ENCODE measurements around the gene CATSPERZ. TPM values are rescaled to one million over a fixed set of nuclear protein-coding genes. Genes with fewer than 3 reads are reported as not detected.

Gene CATSPERZ
- total and polyA plus RNA-seq, 10 donors = 0.09 to 0.48 TPM; not detected in 8

DNA sequence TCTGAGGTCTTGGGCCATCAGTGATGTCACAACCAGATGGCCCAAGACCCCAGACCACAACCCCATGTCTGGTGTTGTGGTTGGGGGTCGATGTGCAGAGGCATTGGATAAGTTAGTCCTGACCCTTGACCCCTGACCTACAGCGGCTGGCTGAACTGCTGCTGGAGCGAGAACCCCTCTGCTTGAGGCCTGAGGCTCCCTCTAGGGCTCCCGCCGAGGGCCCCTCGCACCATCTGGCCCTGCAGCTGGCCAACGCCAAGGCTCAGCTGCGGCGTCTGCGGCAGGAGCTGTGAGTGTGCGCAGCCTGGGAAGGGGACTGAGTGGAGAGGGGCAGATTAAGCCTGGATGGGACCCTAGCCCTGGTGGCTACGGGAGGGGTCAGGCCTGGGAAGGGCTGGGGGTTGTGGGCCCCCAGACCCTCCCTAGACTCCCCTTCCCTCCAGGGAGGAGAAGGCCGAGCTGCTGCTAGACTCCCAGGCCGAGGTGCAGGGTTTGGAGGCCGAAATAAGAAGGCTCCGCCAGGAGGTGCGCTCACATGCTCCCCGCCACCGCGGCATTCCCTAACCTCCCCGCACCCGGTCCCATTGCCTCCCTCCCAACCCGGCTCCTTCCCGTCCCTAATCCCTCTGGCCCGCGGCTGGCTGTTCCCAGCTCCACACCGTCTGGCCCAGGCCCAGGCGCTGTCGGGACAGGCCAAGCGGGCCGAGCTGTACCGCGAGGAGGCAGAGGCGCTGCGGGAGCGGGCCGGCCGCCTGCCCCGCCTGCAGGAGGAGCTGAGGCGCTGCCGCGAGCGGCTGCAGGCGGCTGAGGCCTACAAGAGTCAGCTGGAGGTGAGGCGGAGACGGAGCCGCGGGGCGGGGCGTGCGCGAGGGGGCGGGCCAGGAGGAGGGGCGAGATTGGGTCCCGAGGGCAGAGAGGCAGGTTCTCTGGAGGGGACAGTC is 42.0 kb downstream of the CATSPERZ start:
- intact Hi-C loops (cut with DNase I; ENCODE audit: low total_unique reads) = no loop called here
- H3K9me3 ChIP-seq = no peaks in the 10 kb centered on the region
- DNase-seq = peak; percentile 97
- H3K36me3 ChIP-seq = peaks cover 0 to 51% (median 22%) of the 10 kb centered on the region in 6 donors
- peaks cover 22 to 95% (median 47%) of the 10 kb centered on the region in 6 donors for H3K4me1 ChIP-seq
- H3K27me3 ChIP-seq (replicated peaks in 1 of 7) = peaks cover 0 to 5% (median 0%) of the 10 kb centered on the region in 7 donors
- H3K27ac ChIP-seq = peak overlapping the region in 7 of 8 donors; percentile 51 to 95 (median 91)
- WGBS, 5 donors = 27 to 37% (median 28%) methylated on average over 30 to 55 of the region's 55 CpGs
- H3K4me3 ChIP-seq = peak overlapping the region in 7 of 8 donors; percentile 15 to 82 (median 32)
- no peak for TF ChIP-seq POLR2A (IDR thresholded peaks at IDR 0.05)
- TF ChIP-seq POLR2AphosphoS5 (IDR thresholded peaks at IDR 0.05) = peak; percentile 49 to 79 (median 78)
- TF ChIP-seq, protein P1, sequence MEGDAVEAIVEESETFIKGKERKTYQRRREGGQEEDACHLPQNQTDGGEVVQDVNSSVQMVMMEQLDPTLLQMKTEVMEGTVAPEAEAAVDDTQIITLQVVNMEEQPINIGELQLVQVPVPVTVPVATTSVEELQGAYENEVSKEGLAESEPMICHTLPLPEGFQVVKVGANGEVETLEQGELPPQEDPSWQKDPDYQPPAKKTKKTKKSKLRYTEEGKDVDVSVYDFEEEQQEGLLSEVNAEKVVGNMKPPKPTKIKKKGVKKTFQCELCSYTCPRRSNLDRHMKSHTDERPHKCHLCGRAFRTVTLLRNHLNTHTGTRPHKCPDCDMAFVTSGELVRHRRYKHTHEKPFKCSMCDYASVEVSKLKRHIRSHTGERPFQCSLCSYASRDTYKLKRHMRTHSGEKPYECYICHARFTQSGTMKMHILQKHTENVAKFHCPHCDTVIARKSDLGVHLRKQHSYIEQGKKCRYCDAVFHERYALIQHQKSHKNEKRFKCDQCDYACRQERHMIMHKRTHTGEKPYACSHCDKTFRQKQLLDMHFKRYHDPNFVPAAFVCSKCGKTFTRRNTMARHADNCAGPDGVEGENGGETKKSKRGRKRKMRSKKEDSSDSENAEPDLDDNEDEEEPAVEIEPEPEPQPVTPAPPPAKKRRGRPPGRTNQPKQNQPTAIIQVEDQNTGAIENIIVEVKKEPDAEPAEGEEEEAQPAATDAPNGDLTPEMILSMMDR (IDR thresholded peaks at IDR 0.05 in 8 of 11, conservative IDR thresholded peaks at IDR 0.05 in 3 of 11) = peak in 9 of 11 experiments; percentile 10 to 69 (median 54)

DNA sequence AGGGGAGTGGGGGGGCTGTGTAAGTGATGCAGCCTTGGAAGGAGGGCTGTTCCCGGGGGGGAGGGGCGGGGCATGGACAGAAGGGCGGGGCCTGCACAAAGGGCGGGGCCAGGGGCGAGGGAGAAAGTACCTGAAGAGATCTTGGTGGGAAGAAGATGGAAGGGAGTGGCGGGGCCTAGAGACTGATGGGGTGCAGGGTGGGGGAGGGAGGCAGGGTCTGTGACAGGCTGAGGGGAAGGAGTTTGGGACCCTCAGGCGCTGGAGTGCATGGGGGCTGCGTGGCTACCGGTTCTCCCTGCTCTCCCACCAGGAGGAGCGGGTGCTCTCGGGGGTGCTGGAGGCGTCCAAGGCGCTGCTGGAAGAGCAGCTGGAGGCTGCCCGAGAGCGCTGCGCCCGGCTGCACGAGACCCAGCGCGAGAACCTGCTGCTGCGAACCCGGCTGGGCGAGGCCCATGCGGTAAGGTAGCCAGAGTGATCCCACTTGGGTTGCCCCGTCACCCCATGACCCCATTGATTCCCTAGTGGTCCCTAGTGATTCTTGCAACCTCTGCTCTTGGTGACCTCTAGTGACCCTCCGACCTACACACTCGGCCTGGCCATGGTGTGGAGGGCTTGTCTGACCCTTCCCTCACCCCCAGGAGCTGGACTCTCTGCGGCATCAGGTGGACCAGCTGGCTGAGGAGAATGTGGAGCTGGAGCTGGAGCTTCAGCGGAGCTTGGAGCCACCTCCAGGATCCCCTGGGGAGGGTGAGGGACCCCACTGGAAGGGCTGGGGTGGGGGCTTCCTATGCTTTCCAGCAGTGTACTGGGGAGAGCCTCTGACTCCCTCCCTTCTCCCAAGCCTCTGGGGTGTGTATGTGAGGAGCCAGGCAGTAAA is 42.9 kb downstream of the CATSPERZ start:
- H3K27me3 ChIP-seq (replicated peaks in 1 of 7) = peaks cover 0 to 5% (median 0%) of the 10 kb centered on the region in 7 donors
- peaks cover 0 to 60% (median 25%) of the 10 kb centered on the region in 6 donors for H3K36me3 ChIP-seq
- DNase-seq = peak; percentile 82
- peaks cover 22 to 95% (median 48%) of the 10 kb centered on the region in 6 donors for H3K4me1 ChIP-seq
- H3K27ac ChIP-seq = peak overlapping the region in 4 of 8 donors; percentile 91 to 95 (median 93)
- H3K4me3 ChIP-seq = peak overlapping the region in 6 of 8 donors; percentile 15 to 82 (median 34)
- intact Hi-C loops (cut with DNase I; ENCODE audit: low total_unique reads) = no loop called here
- H3K9me3 ChIP-seq = no peaks in the 10 kb centered on the region
- WGBS, 5 donors = 52 to 76% (median 72%) methylated on average over 11 to 29 of the region's 29 CpGs
- TF ChIP-seq, protein P1 (IDR thresholded peaks at IDR 0.05 in 8 of 11, conservative IDR thresholded peaks at IDR 0.05 in 3 of 11) = no peak
- TF ChIP-seq POLR2A (IDR thresholded peaks at IDR 0.05) = no peak
- no peak for TF ChIP-seq POLR2AphosphoS5 (IDR thresholded peaks at IDR 0.05)

DNA sequence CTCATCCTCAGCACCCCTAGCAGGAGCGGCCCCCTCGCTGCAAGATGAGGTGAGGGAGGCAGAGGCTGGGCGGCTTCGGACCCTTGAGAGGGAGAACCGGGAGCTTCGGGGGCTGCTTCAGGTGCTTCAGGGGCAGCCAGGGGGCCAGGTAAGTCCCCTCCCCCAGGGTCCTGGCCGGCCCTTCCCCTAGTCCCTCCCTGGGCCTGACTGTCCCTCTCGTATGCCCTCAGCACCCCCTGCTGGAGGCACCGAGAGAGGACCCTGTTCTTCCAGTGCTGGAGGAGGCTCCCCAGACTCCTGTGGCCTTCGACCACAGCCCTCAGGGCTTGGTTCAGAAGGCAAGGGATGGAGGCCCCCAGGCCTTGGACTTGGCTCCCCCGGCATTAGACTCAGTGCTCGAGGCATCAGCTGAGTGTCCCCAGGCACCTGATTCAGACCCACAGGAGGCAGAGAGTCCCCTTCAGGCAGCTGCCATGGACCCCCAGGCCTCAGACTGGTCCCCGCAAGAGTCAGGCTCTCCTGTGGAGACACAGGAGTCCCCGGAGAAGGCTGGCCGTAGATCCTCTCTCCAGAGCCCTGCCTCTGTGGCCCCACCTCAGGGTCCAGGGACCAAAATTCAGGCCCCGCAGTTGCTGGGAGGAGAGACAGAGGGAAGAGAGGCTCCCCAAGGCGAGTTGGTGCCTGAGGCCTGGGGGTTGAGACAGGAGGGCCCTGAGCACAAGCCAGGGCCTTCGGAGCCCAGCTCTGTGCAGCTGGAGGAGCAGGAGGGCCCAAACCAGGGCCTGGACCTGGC is 43.8 kb downstream of the CATSPERZ start:
- Histone ChIP-seq H3K27me3 (replicated peaks in 1 of 7) (peaks cover 0 to 5% (median 0%) of the 10 kb centered on the region in 7 donors), H3K4me3 (no peak overlapping the region), H3K4me1 (peaks cover 21 to 95% (median 48%) of the 10 kb centered on the region in 6 donors), H3K36me3 (peaks cover 0 to 68% (median 25%) of the 10 kb centered on the region in 6 donors), H3K27ac (peak overlapping the region in 1 of 8 donors; percentile 95), H3K9me3 (no peaks in the 10 kb centered on the region)
- TF ChIP-seq, protein P1 (IDR thresholded peaks at IDR 0.05 in 8 of 11, conservative IDR thresholded peaks at IDR 0.05 in 3 of 11) = peak in 2 of 11 experiments; percentile 17 to 31
- TF ChIP-seq POLR2A (IDR thresholded peaks at IDR 0.05) = no peak
- 87 to 97% (median 88%) methylated on average over 9 to 18 of the region's 18 CpGs for WGBS, 5 donors
- DNase-seq = peak; percentile 81
- intact Hi-C loops (cut with DNase I; ENCODE audit: low total_unique reads) = no loop called here

Data from spleen (tissue), 11 donors.